Stimulated activated CD8-positive, alpha-beta memory T cell treated with anti-CD3 and anti-CD28 coated beads, Interleukin-7, amount 100 ng/mL, for 24 hours (primary cell): ENCODE results near the gene TMEM11.

Experiments used
- DNase-seq: peaks from one replicate; pipeline ENCODE4 v3.0.0-alpha.2; 2020; ENCODE audit warnings: low read depth

Gene TMEM11

DNA sequence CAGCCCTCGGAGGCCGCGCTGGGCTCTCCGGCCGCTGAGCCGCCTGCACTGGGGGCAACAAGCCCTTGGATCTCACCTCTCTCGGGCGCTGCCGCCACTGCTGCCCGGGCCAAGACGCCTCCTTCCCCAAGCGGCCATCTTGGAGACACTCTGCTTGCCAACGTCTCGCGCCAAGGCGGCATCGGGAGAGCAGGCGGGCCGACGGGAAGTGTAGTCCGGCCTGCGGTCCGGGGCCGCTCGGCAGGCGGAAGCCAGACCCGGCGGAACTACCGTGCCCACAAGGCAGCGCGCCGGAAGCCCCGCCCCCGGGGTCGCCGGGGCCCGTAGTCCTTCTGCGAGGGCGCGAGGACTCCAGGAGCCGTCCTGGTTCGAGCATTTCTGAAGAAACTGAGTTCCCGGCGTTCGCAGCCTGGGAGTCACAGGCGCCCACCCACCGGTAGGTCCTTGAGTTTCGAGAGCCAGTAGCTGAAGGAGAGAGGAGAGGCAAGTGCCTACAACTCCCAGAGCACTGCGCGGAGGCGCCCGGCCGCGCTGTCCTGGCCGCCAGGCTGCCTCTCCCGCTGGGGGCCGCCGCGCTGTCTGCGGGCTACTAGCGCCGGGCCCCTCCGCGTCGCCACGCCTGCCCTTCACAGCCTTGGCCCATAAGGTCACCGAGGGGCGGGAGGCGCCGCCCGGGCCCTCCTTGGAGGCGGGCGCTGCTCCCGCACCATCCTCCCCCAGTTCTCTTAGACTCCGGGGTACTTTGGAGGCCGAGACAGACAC lies at the start of gene TMEM11:
Gene TMEM11 (minus strand): TSS at position 147 of the 762 bp plus-strand sequence. CDS start 9 bp downstream, at position 138.
- DNase-seq: peak; percentile 86

DNA sequence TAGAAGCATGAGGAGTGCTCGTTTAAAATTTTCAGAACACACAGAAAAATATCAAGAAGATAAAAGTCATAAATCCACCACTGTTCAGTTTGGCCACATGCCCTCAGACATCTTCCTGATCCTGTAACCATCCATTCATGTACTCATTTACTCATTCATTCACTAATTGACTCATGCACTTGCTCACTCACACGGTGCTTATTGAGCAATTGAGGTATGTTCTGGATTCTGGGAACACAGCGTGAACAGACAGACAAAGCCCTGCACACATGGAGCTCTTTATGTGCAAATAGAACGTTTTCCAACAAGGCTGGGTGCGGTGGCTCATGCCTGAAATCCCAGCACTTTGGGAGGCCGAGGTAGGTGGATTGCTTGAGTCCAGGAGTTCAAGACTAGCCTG lies 49.4 kb upstream of the TMEM11 start:
- no peak for DNase-seq

- no peak for DNase-seq
These were observed 48.5 kb upstream of the TMEM11 start for GRCh38 chr17:21262259-21262993.

DNA sequence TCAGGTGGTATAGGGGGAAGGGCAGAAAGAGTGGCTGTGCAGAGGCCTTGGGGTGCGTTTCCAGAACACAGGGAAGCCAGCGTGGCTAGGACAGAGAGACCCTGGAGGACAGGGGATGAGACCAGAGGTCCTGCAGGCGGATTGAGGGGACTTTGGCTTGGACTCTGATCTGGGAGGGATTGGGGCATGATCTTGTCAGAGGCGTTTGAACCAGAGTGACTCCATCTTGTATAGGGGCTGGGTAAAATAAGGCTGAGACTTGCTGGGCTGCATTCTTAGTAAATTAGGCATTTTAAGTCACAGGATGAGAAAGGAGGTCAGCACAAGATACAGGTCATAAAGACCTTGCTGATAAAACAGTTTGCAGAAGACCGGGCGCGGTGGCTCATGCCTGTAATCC lies 44.6 kb upstream of the TMEM11 start:
- DNase-seq: no peak

GRCh38 chr17:21253646-21254441 lies 39.9 kb upstream of the TMEM11 start:
- DNase-seq: no peak

DNA sequence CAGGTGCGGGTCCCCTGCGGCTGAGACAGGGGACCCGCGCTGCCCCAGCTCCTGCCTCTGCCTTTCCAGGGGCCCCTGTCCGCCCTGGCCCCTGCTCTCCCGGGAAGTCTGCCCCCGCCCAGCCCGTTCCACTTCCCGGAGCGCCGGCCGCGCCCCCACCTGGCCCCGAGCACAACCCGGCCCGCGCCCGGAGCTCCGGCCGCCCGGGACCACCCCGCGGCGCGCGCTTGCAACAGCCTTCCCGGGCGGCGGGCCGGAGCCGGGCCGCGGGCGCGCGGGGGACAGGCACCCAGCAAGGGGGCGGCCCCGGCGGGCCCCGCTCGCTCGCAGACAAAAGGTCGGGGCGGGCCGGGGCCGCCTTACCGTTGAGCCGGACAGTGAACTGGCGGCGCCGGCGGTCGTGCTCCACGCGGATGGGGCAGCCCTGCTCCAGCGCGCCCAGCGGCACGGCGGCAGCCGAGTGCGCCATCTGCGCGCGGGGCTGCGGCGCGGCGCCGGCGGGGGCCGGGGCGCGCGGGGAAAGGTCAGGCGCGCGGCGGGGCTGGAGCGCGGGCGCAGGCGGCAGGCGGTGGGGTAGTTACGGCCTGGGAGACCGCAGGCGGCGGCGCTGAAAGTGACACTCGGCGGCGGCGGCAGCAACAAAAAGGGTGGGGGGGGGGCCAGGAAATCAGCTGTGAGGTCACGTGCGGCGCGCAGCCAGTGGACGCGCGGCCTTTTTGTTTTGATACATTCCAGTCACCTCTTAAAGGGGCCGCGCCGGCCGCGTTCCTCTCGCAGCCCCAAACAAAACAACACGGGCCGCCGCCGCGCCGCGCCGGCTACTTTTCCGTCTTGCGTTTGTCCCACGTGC lies 39.1 kb upstream of the TMEM11 start, which contains the start of gene NATD1:
Gene NATD1 (minus strand): TSS at position 615 of the 850 bp plus-strand sequence. CDS start 146 bp downstream, at position 469.
- DNase-seq: peak; percentile 47

- DNase-seq: no peak
These were observed 38.4 kb upstream of the TMEM11 start for GRCh38 chr17:21252289-21252795.

- DNase-seq: no peak
These were observed 37.5 kb upstream of the TMEM11 start for GRCh38 chr17:21251337-21252010.

DNA sequence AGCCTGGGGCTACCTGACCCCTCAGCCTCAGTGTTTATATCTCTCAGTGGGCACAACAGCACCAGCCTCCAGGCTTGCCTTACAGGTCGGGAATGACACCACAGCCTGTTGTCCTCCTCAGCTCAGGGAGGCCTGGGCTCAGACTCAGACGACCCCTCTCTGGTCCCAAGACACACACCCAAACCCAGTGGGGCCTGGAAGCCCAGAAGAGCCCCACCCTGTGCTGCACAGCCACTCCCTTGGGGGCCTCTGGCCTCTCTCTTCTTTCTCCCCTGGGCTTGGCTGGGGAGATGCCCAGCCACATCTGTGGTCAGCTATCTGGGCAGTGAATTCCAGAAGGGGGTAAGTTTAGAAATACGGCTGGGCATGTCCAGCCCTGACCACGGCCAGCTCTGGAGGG lies 36.9 kb upstream of the TMEM11 start:
- DNase-seq: no peak

GRCh38 chr17:21249920-21250703 lies 36.2 kb upstream of the TMEM11 start:
- no peak for DNase-seq

- no peak for DNase-seq
These were observed 35.3 kb upstream of the TMEM11 start for GRCh38 chr17:21249086-21249795.

DNA sequence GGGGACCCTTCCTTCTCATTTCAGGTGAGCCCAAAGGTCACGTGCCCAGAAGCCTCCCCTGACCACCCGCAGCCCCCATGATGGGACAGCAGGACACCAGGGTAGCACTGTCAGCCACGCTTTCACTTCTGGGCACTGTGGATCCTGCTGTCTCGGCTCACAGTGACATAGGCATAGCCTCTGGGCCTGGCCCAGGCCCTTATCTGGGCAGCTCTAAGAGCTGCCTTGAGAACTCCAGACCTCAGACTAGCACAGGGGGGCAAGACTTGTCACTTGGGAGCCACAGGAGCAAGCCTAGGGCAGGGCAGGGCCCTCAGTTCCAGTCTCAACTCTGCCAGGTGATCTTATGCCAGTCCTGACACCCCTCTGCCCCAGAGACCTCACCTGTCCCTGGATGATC lies 34.5 kb upstream of the TMEM11 start:
- no peak for DNase-seq

- DNase-seq: no peak
These were observed 33.7 kb upstream of the TMEM11 start for GRCh38 chr17:21247552-21248258.

- DNase-seq: no peak
These were observed 32.7 kb upstream of the TMEM11 start for GRCh38 chr17:21246698-21247097.

DNA sequence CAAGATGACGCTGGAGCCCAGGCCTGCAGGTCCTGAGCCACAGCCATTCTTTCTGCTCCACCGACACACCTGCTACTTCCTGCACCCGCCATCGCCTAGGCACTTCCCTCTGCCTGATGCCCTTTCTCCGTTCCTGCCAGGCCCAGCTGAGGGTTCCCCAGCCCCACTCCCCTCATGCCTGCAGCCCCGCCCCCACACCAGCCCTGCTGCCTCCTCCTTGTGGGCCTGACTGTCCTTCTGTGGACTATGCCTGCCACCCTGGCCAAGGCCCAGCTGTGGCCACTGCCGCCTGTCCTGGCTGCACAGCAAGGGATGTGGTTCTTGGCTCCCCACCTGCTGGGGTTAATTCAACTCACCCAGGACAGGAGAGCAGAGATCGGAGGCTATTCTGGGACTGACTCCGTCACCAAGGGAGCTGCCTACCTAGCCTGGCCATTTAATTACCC lies 31.7 kb upstream of the TMEM11 start:
- no peak for DNase-seq

DNA sequence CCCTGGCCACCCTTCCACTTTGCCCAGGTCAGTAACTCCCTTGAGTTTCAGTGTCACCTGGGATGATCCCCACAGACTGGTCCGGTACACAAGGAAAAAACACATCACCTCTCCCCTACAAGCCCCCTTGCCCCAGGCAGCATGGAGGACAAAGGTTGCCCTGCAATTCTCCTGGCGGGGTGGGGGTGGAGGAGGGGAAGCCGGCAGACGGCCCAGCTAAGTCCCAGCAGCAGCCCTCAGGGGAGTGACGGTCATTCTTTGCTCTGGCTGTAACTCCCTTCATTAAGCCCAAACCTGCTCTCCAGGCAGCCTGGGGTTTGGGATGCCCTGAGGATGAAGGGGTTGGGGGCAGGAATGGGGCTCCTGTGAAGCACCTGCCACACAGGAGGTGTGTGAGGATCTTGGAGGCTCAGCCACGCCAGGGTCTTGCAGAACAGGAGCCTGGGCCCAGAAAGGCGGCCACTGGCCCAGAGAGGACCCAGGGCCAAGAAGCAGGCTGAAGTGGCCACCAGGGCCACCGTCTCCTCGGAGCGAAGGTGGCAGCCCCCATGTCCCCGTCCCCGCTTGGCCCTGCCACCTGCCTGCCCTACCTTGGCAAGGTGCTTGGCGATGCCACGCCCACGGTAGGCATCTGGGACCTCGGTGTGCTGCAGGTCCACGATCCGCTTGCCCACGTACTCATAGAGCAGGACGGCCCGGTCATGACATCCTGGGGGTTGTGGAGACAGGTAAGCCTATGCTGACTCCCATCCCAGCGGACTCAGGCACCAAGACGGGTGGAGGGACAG lies 29.7 kb upstream of the TMEM11 start:
- DNase-seq: no peak

DNA sequence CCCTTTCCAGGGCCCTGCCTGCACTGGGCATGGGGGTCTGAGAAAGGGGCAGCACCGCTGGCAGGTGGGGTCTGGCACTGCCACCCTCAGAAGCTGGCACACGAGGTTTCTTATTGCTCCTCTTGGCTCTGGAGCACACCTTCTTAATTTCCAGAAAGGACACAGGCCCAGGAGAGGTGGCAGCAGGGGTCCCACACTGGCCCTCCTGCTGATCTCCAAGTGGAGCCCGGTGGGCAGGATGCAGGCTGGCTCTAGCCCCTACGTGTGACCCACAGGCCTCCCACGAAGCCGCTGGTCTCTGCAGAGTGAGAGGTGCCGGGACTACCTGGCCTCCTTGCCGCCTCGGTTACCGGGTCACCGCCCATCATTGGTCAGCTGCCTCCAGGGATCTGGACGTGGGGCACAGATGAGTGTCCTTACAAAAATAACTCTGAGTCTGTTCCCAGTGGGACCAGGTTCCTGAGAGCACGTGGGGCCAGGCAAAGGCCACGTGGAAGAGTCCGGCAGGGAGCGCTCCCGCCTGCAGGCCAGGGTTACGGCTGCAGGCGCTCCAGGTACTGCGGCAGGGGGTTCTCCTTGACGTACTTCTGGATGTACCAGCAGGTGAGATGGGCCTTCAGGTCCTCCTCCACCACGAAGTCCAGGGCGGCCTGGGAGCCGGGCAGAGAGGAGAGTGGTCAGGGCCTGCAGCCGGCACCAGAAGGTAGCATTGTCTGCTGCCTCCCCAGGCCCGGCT lies 29.0 kb upstream of the TMEM11 start:
- DNase-seq: no peak
